KOPT-K1 (cell line): Measurements from ENCODE around the gene KRTAP4-4.
"Not testable (repeated sequence)": the region's sequence is repeated elsewhere in the genome, so short reads cannot be mapped to it uniquely, and the experiment has no call there.

Source experiments
- H3K27ac ChIP-seq: fragments of 200-600 bp; sonication (generic); 2 replicates; pipeline ENCODE4 v1.5.1; 2016; ENCODE audit warnings: antibody characterized with exemption, mild to moderate bottlenecking, low read depth, low read length; ENCODE audit not compliant: poor library complexity, severe bottlenecking
- H3K36me3 ChIP-seq: fragments of 200-600 bp; sonication (generic); 2 replicates; pipeline ENCODE4 v1.5.1; 2017; ENCODE audit warnings: antibody characterized with exemption, mild to moderate bottlenecking, low read length, moderate library complexity; ENCODE audit not compliant: insufficient read depth
- H3K9me3 ChIP-seq: fragments of 200-600 bp; sonication (generic); 2 replicates; pipeline ENCODE4 v1.5.1; 2017; ENCODE audit warnings: antibody characterized with exemption, low read length, mild to moderate bottlenecking; ENCODE audit not compliant: insufficient read depth, poor library complexity, severe bottlenecking

The KRTAP4-4 gene

GRCh38 chr17:41160648-41161047, at the start of gene KRTAP4-4:
Gene KRTAP4-4 (minus strand): TSS chr17:41160748. CDS start chr17:41160691, 57 bp downstream.
- Histone ChIP-seq H3K27ac (no peak within 1 kb of the TSS), H3K9me3 (no peaks in the 10 kb centered on the region), H3K36me3 (no peaks in the 10 kb centered on the region)

- Histone ChIP-seq H3K9me3 (no peaks in the 10 kb centered on the region), H3K27ac (no peak overlapping the region), H3K36me3 (no peaks in the 10 kb centered on the region)
Observed at GRCh38 chr17:41199421-41200078, 39.0 kb upstream of the KRTAP4-4 start.

- no peak overlapping the region for H3K27ac ChIP-seq
- H3K9me3 ChIP-seq = no peaks in the 10 kb centered on the region
- no peaks in the 10 kb centered on the region for H3K36me3 ChIP-seq
Observed at GRCh38 chr17:41196068-41196467, 35.5 kb upstream of the KRTAP4-4 start.

GRCh38 chr17:41190328-41190727, 29.8 kb upstream of the KRTAP4-4 start:
- no peaks in the 10 kb centered on the region for H3K36me3 ChIP-seq
- H3K27ac ChIP-seq = no peak overlapping the region
- H3K9me3 ChIP-seq = no peaks in the 10 kb centered on the region

GRCh38 chr17:41189837-41190318, 29.3 kb upstream of the KRTAP4-4 start, which contains the start of gene KRTAP9-1:
Gene KRTAP9-1 (plus strand): TSS chr17:41189887. CDS start chr17:41189887, 0 bp downstream.
- not testable (repeated sequence) for H3K27ac ChIP-seq, H3K9me3 ChIP-seq, H3K36me3 ChIP-seq

- no peak overlapping the region for H3K27ac ChIP-seq
- no peaks in the 10 kb centered on the region for H3K36me3 ChIP-seq
- H3K9me3 ChIP-seq = no peaks in the 10 kb centered on the region
Observed at GRCh38 chr17:41186872-41187271, 26.3 kb upstream of the KRTAP4-4 start.

- H3K36me3 ChIP-seq = no peaks in the 10 kb centered on the region
- H3K27ac ChIP-seq = no peak overlapping the region
- no peaks in the 10 kb centered on the region for H3K9me3 ChIP-seq
Observed at GRCh38 chr17:41185001-41185400, 24.5 kb upstream of the KRTAP4-4 start.

GRCh38 chr17:41184480-41184961, 24.0 kb upstream of the KRTAP4-4 start, which contains the start of gene KRTAP4-1:
Gene KRTAP4-1 (minus strand): TSS chr17:41184911. CDS start chr17:41184854, 57 bp downstream.
- no peak within 1 kb of the TSS for H3K27ac ChIP-seq
- no peaks in the 10 kb centered on the region for H3K9me3 ChIP-seq
- no peaks in the 10 kb centered on the region for H3K36me3 ChIP-seq

GRCh38 chr17:41178843-41179616, 18.5 kb upstream of the KRTAP4-4 start:
- no peak overlapping the region for H3K27ac ChIP-seq
- no peaks in the 10 kb centered on the region for H3K36me3 ChIP-seq
- H3K9me3 ChIP-seq = no peaks in the 10 kb centered on the region

- Histone ChIP-seq H3K9me3 (no peaks in the 10 kb centered on the region), H3K27ac (no peak overlapping the region), H3K36me3 (no peaks in the 10 kb centered on the region)
Observed at GRCh38 chr17:41178341-41178740, 17.8 kb upstream of the KRTAP4-4 start.

GRCh38 chr17:41177727-41178271, 17.3 kb upstream of the KRTAP4-4 start, which contains the start of gene KRTAP4-2:
Gene KRTAP4-2 (minus strand): TSS chr17:41178221. CDS start chr17:41178164, 57 bp downstream.
- H3K9me3 ChIP-seq = no peaks in the 10 kb centered on the region
- H3K27ac ChIP-seq = no peak within 1 kb of the TSS
- H3K36me3 ChIP-seq = no peaks in the 10 kb centered on the region

GRCh38 chr17:41176744-41177387, 16.3 kb upstream of the KRTAP4-4 start:
- no peaks in the 10 kb centered on the region for H3K9me3 ChIP-seq
- H3K27ac ChIP-seq = no peak overlapping the region
- no peaks in the 10 kb centered on the region for H3K36me3 ChIP-seq

- Histone ChIP-seq H3K9me3 (no peaks in the 10 kb centered on the region), H3K36me3 (no peaks in the 10 kb centered on the region), H3K27ac (no peak overlapping the region)
Observed at GRCh38 chr17:41171886-41172285, 11.3 kb upstream of the KRTAP4-4 start.

- Histone ChIP-seq H3K9me3 (no peaks in the 10 kb centered on the region), H3K27ac (no peak within 1 kb of the TSS), H3K36me3 (no peaks in the 10 kb centered on the region)
Observed at GRCh38 chr17:41168121-41168520, 7.6 kb upstream of the KRTAP4-4 start, which contains the start of gene KRTAP4-3. Gene KRTAP4-3 (minus strand): TSS chr17:41168221. CDS start chr17:41168172, 49 bp downstream.
